ENCODE data around the gene ERC2. TPM values are rescaled to one million over a fixed set of nuclear protein-coding genes. Genes with fewer than 3 reads are reported as not detected.
A peak's percentile ranks its signal among the peaks of the same experiment; 100 is the strongest.

The ERC2 gene
- total and polyA plus RNA-seq, 12 donors: 0.22 to 4.2 (median 1.7) TPM

DNA sequence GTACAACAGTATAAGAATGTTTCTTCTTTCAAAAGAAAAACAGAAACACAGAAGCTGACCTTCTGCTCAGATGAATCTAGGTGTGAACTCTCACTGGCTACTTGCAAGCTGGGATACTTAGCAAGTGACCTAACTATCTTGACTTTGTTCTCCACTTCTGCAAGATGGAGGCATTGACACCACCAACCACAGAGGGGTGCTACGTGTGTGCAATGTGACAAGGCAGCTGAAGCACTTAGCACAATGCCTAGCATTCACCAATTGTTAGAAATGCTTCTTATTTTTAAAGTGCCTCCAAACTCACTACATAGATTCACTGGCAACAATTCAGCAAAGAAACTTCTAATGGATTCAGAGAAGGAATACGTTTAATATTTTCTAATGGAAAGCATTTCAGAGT lies 649.8 kb downstream of the ERC2 start:
- DNase-seq: no peak
- TF ChIP-seq, protein P1, sequence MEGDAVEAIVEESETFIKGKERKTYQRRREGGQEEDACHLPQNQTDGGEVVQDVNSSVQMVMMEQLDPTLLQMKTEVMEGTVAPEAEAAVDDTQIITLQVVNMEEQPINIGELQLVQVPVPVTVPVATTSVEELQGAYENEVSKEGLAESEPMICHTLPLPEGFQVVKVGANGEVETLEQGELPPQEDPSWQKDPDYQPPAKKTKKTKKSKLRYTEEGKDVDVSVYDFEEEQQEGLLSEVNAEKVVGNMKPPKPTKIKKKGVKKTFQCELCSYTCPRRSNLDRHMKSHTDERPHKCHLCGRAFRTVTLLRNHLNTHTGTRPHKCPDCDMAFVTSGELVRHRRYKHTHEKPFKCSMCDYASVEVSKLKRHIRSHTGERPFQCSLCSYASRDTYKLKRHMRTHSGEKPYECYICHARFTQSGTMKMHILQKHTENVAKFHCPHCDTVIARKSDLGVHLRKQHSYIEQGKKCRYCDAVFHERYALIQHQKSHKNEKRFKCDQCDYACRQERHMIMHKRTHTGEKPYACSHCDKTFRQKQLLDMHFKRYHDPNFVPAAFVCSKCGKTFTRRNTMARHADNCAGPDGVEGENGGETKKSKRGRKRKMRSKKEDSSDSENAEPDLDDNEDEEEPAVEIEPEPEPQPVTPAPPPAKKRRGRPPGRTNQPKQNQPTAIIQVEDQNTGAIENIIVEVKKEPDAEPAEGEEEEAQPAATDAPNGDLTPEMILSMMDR (IDR thresholded peaks at IDR 0.05): peak in 2 of 9 donors; percentile 12 to 25
- H3K9me3 ChIP-seq: no peaks in the 10 kb centered on the region
- no peaks in the 10 kb centered on the region for H3K4me1 ChIP-seq
- H3K4me3 ChIP-seq: no peak overlapping the region
- no peak for ATAC-seq
- H3K27me3 ChIP-seq: peaks cover 0 to 16% (median 0%) of the 10 kb centered on the region in 7 donors
- 61 to 75% methylated on average over 2 of the region's 2 CpGs for WGBS, 2 donors
- no peak overlapping the region for H3K27ac ChIP-seq
- intact Hi-C loops (cut with DNase I): no loop called here
- no peaks in the 10 kb centered on the region for H3K36me3 ChIP-seq

DNA sequence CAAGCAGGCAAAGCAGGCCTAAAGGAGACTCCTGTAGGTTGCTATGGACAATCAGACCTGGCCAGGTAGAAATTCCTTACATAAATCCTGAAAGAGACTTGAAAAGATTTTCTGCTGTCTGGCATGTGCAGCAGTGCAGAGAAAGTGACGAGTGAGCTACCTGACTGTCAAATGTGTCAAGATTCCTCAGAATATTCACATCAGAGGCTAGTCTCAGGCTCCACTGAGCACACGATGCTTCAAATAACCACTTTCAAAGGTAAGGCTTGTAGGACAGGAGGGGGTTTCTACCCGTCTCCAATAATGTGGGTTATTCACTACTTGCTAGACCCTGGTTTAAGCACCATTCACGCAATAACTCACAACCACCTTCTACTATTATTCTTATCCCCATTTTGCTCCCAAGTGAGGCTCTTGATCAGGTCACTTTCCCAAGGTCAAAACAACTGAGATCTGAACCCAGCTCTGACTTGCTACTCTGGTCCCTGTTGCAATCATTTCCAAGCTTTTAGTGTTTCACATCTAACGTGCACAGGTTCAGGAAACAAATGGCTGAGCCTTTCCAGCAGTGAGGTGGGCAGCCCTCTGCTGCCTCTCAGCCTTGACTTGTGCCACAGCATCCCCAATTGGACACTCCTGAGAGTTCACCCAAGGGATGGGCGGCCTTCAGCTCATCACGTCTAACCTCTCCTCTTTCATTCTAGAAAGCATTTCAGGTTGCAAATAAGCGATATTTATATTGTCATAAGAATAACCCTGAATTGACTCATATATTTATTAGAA lies 651.3 kb downstream of the ERC2 start:
- ATAC-seq (no peak), DNase-seq (no peak)
- Histone ChIP-seq H3K4me1 (no peaks in the 10 kb centered on the region), H3K4me3 (no peak overlapping the region), H3K27me3 (peaks cover 0 to 16% (median 0%) of the 10 kb centered on the region in 7 donors), H3K9me3 (no peaks in the 10 kb centered on the region), H3K36me3 (no peaks in the 10 kb centered on the region), H3K27ac (no peak overlapping the region)
- intact Hi-C loops (cut with DNase I): no loop called here
- WGBS, 2 donors: 79 to 90% methylated on average over 8 of the region's 8 CpGs
- TF ChIP-seq, protein P1 (IDR thresholded peaks at IDR 0.05): no peak

DNA sequence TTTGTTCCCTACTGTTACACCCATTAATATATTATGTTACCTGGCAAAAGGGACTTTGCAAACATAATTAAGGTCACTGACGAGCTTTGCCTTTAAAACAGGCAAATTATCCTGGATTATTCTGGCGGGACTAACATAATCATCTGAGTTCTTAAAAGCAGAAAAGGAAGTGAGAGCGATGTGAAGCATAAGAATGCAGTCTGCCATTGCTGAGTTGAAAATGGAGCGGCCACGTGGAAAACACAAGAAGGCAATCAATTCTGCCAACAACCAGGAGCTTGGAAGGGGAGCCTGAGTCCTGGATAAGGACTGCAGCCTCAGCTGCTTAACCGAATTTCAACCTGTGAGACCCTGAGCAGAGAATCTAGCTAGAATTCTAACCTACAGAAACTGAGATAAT lies 653.0 kb downstream of the ERC2 start:
- Histone ChIP-seq H3K4me3 (no peak overlapping the region), H3K36me3 (no peaks in the 10 kb centered on the region), H3K9me3 (no peaks in the 10 kb centered on the region), H3K27me3 (peaks cover 0 to 12% (median 0%) of the 10 kb centered on the region in 7 donors), H3K4me1 (no peaks in the 10 kb centered on the region), H3K27ac (no peak overlapping the region)
- WGBS, 2 donors: 87 to 88% methylated on average over 6 of the region's 6 CpGs
- no peak for ATAC-seq
- TF ChIP-seq, protein P1 (IDR thresholded peaks at IDR 0.05): no peak
- intact Hi-C loops (cut with DNase I): no loop called here
- DNase-seq: no peak

DNA sequence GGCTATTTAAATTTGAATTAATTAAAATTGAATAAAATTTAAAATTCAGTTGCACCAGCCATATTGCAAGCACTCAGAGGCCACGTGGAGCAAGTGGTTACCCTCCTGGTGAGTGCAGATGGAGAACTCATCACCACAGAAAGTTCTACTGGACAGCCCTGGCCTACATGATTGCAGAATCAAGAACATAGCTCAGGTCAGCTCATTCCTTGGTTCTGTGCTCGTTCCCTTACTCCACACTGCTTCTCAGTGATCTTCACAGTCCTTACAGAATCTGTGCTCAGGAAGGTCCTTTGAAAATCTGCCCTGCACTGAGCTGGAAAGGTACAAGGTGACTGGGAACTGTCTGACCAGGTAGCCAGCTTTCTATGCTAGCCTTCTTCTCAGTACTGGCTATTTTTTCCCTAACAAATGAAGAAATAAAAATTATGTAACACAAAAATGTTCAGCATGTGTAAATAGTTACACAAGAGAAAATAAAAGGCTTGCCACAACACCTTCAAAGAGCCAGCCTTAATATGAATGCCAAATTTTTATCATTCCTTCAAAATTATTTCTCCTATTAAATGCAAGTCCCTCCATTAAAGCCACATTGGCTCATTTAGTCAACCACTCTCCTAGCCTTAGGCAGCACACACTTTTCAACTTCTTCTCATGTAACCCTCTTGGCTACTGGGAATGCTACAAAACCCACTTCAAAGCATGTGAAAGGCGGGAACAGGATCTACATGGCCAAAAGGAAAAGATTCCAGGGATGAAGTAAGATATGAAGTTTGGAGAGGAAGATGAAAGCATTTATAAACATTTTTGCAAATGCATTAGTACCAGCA lies 654.8 kb downstream of the ERC2 start:
- Histone ChIP-seq H3K36me3 (no peaks in the 10 kb centered on the region), H3K27me3 (peaks cover 0 to 3% (median 0%) of the 10 kb centered on the region in 7 donors), H3K4me3 (no peak overlapping the region), H3K27ac (no peak overlapping the region), H3K4me1 (no peaks in the 10 kb centered on the region), H3K9me3 (no peaks in the 10 kb centered on the region)
- ATAC-seq: no peak
- 66 to 82% methylated on average over 3 of the region's 3 CpGs for WGBS, 2 donors
- intact Hi-C loops (cut with DNase I): no loop called here
- DNase-seq: no peak
- TF ChIP-seq, protein P1 (IDR thresholded peaks at IDR 0.05): no peak

All from heart right ventricle (tissue), 16 donors.